GM21526 (cell line): ENCODE measurements around the gene SPINK5.
"Not testable (repeated sequence)": the region's sequence is repeated elsewhere in the genome, so short reads cannot be mapped to it uniquely, and the experiment has no call there.

Experiments used
- ATAC-seq: cut with Tn5 transposase; IDR thresholded peaks from one replicate; pipeline ENCODE4 v1.9.1; 2021; ENCODE audit warnings: moderate library complexity; ENCODE audit not compliant: unreplicated experiment, low FRiP score

SPINK5 gene, protein sequence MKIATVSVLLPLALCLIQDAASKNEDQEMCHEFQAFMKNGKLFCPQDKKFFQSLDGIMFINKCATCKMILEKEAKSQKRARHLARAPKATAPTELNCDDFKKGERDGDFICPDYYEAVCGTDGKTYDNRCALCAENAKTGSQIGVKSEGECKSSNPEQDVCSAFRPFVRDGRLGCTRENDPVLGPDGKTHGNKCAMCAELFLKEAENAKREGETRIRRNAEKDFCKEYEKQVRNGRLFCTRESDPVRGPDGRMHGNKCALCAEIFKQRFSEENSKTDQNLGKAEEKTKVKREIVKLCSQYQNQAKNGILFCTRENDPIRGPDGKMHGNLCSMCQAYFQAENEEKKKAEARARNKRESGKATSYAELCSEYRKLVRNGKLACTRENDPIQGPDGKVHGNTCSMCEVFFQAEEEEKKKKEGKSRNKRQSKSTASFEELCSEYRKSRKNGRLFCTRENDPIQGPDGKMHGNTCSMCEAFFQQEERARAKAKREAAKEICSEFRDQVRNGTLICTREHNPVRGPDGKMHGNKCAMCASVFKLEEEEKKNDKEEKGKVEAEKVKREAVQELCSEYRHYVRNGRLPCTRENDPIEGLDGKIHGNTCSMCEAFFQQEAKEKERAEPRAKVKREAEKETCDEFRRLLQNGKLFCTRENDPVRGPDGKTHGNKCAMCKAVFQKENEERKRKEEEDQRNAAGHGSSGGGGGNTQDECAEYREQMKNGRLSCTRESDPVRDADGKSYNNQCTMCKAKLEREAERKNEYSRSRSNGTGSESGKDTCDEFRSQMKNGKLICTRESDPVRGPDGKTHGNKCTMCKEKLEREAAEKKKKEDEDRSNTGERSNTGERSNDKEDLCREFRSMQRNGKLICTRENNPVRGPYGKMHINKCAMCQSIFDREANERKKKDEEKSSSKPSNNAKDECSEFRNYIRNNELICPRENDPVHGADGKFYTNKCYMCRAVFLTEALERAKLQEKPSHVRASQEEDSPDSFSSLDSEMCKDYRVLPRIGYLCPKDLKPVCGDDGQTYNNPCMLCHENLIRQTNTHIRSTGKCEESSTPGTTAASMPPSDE

DNA sequence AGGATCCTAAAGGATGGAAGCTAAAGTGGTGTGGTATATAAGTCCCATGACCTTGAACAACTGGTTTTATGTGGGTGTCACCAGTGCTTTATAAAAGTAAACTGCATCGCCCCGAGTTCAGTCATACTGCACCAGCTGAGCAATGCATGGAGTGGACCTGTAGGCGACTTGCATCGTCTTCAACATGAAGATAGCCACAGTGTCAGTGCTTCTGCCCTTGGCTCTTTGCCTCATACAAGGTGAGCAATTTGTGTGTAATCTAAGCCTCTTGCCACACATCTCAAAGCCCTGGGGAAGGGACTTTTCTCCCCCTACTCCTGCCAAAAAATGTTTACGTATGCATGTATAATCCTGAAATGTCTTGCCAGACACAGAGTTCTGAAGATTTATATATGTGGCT, at the start of gene SPINK5:
Gene SPINK5 (plus strand): TSS at position 120 of the 400 bp plus-strand sequence. CDS start 65 bp downstream, at position 185.
- ATAC-seq: no peak

DNA sequence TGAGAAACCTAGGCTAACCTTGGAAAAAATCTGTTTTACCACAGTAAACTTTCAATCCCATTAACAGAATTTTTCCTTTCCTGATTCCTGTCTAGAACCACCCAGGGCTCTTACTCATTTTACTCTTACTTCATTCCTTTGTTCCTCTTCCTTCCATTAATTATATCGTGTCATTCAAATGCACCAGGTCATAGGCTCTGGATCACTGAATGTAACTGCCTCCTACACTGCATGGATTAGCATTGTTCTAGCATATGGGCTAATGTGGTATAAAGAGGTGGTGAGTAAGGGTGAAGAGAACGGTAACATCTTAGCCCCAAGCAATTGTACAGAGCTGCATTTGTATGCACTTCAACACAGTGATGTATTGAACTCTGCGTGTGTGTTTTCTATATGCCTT, 49.5 kb upstream of the SPINK5 start:
- ATAC-seq: no peak

DNA sequence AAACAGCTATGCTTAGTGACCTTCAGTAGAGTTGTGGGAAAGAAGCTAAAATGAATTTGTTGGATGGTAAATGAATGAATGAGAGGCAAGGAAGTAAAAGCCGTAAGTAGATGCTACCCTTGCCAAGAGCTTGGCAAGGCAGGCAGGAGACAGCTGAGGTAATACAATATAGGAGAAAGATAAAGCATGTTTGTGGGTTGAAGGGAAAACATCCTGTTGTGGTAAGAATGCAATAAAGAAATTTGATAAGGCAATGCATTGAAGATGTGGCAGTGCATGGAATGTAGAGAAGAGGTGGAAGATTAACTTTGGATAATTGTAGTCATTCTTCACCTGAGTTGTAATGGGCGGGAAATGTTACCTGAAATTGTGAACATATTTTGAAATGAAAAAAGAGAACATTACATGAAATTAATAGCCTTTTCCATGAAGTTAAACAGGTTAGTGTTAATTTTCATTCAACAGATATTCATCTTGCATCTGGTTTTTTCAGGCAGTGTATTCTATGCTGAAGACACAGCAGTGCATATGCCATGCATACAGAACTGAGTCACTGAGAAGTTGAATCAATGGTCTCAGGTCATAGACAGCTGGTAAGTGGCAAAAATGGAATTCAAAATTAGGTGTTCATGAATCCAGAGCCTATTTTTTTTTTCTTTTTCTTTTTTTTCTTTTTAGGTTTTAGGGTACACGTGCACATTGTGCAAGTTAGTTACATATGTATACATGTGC, 43.4 kb upstream of the SPINK5 start:
- no peak for ATAC-seq

DNA sequence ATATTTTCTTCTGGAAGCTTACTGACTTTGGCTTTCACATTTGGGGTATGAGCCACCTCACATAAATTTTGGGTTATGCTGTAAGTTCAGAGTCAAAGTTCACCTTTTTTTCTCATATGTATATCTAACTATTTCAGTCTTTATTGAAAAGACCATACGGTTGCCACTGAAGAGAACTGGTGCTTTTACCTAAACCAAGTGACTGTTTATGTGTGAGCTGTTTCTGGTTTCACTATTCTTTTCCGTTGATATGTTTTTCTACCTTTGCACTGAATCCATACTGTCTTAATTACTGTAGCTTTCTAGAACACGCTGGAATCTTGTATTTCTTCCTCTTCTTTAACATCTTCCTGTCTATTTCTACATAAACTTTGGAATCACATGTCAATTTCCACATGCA, 36.3 kb upstream of the SPINK5 start:
- ATAC-seq: no peak

DNA sequence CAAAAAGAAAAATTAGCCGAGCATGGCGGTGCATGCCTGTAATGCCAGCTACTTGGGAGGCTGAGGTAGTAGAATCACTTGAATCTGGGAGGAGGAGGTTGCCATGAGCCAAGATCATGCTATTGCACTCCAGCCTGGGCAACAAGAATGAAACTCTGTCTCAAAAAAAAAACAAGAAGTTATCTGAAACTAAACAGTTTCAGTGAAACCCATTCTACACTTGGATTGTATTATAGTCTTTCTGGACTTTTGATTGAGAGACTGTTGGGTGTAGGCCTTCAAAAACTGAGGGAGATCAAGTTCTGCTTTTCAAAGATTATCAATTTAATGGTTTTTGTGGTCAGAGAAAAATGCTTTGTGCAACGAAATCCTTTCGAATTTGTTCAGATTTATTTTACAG, 34.6 kb upstream of the SPINK5 start:
- ATAC-seq: no peak

DNA sequence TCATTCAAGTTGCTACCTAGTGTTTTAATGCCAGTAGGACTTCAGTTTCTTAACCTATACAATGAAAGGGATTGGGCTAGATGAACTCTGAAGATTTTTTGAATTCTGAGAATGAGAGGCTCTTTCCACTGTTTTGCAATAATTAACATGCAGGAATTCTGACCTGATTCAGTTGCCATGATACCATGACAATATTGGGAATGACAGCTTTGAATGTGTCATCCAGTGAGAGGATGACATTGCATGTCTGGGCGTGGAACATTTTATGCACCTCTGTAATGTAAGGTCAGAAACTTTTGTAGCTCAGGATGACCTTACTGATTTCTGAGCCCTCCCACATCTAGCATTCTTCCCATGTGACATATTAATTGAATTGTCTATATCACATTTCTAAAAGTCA, 30.6 kb upstream of the SPINK5 start:
- ATAC-seq: no peak

DNA sequence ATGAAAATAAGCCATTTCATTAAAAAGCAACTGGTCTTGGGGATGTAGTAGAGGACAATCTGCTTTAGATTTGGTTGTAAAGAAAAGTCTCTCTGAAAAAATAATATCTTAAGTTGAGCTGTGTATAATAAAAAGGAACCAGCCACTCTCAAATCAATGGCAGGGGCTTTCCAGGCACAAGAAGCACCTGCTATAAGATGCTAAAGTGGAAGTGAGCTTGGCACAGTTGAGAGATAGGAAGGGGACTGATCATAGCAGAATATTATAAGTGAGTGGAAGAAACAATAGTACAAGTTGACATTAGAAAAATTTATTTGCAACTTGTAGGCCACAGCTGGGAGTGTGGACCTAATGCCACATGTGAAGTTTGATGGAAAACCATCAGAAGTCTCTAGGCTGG, 28.1 kb upstream of the SPINK5 start:
- ATAC-seq: no peak

DNA sequence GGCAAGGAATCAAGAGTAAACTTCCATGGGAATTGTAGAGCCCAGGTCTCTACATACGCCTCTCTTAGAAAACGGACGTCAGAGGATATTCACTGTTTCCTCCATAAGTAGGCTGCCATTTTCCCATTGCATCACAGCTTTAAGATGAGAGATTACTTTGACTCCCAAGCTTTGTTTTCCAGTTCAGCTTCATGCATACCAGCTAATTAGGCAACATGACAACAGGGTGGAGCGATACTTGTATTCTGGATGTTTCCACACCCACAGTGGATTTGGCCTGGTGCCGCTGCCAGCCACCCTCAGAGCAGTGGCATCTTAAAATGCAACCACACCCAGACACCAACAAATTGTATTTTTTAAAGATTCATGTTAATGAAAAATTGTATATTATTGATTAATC, 20.9 kb upstream of the SPINK5 start:
- ATAC-seq: no peak

DNA sequence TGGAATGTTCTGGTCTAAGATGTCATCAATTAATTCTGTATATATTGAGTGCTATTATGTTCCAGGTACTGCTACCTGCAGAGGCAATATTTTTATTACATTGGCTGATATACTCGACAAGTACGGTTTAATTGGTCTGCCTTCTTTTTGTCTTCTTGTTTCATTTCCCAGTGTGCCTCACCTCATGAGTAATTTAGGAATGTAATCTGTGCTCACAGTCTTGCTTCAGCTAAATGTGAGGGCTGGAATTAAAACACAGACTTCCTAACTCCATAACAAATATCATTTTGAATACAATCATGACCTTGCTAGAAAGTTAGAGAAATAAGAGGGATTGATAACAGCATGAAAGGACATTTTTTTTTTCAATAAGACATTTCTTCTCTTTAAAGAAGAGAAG, 20.1 kb upstream of the SPINK5 start:
- ATAC-seq: no peak

DNA sequence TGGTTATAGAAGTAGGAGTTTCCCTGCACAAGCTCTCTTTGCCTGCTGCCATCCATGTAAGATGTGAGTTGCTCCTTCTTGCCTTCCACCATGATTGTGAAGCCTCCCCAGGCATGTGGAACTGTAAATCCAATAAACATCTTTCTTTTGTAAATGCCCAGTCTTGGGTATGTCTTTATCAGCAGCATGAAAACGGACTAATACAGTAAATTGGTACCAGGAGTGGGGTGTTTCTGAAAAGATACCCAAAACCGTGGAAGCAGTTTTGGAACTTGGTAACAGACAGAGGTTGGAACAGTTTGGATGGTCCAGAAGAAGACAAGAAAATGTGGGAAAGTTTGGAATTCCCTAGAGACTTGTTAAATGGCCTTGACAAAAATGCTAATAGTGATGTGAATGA, 8.6 kb upstream of the SPINK5 start:
- ATAC-seq: not testable (repeated sequence)

DNA sequence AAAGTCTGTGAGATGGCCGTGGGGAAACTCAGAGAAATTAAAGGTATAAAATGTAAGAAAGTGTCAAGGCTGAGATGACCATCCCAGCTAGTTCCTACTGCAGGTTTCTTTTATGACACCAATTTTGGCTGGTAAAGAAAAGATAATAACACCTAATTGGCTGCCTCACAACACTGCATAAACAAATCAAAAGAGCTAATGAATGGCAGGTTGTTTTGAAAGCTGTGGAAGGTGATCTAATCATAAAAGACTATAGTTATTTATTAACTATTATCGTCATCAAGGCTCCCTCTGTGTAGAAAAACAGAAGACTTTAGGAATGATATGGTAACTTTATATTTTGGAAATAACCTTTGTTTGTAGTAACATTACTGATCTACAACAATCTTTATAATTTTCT, 3.5 kb upstream of the SPINK5 start:
- ATAC-seq: no peak

DNA sequence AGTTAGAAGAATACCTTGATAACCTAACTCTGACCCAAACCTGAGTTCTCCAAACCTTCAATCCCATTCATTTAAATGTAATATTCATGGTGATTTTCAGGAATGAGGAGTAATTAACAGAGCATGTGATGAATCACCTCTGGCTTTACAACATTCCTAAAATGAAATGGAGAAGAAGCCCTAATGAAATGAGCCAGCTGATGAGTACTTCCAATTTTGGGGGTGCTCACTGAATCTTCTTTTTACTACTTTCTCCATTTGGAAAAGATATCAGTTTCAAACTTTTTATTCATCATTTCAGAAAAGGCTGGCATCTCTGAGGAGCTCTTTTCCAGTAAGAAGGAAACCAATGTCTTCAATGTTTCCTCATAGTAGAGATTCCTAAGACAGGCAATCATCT, 2.9 kb upstream of the SPINK5 start:
- no peak for ATAC-seq

DNA sequence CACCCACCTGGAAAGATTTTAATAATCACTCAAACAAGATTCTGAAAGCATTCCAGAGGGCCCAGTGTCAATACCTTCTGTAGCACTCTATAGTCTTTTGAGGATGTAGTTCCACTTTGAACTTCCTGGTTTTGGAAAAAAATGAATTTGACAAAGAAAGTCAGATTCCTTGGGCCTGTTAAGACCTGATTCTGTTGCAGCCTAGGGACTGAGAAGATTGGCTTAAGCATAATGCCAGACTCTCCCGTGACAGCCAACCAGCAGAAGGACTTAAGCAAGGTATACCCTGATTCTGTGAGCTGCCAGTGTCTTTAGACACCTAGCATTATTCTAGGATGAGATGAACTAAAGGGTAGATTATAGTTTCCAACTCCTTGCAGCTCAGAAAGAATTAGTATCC, 6.8 kb downstream of the SPINK5 start:
- no peak for ATAC-seq

DNA sequence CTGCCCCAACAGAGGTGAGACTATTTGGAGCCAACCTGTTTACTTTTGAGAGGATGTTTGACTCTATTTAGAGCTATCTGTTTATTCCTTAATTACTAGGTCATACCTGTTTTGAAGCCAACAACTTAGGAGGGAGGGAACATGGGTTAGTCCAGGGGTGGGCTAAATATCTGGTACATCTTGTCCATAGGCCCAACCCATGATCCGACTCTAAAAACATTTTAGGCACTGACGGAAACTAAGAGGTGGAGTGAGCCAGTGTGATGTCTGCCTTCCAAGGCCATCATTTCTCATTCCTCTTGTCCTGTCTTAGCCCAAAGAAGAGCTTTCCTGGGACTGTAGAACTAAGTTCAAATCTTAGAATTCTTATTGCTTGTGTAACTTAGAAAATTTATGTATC, 8.4 kb downstream of the SPINK5 start:
- ATAC-seq: no peak

DNA sequence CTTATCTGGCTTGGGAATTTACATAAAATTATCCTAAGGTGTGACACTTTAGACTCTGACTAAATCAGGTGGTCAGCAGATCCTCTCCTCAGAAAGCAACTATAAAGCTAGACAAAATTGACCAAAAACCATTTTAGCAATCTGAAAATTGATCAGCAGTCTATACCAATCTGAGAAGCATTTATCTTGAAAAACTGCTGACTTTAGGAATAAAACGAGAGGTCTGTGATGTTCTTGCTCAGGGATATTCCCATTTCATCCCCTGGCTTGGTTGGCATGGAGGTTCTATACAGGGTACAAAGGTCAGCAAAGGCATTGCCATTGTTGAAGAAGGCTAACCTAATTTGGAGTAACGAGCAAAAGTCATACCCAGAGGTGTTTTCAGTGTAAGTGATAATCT, 11.7 kb downstream of the SPINK5 start:
- no peak for ATAC-seq

DNA sequence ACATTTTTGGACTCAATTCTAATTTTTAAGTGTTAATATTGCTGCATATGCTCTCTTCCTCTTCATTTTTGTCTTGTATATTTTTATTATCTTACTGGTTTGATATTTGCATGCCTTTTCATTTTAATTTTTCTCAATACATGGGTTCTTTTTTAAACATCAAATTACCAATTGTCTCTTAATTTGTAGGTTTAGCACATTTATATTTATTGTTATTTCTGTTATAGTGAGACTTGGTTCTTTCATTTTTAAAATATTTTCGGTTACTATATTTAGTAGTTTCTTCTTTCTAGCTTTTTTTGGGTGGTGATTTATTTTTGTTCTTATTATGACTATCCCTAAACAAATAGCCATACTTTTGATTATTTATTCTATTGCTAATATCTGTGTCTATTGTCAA, 19.4 kb downstream of the SPINK5 start:
- ATAC-seq: no peak

DNA sequence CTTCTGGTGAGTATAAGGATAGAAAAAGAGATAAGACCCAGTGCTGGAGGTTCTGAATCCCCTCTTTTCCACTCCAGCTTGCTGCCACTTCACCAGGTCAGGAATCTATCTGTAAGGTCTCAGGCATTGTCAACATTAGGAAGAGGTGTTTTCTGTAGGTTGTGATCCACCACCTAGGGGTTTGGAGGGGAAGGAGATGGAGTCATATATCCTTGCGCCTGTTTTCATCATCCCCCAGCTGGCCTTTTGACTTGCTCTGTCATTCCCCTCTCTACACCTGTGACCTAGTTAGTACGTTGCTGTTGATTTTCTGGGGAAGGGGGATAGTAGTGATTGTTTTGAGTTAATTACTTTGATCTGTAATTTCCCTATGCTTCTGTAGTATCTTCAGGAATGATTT, 20.5 kb downstream of the SPINK5 start:
- ATAC-seq: no peak

DNA sequence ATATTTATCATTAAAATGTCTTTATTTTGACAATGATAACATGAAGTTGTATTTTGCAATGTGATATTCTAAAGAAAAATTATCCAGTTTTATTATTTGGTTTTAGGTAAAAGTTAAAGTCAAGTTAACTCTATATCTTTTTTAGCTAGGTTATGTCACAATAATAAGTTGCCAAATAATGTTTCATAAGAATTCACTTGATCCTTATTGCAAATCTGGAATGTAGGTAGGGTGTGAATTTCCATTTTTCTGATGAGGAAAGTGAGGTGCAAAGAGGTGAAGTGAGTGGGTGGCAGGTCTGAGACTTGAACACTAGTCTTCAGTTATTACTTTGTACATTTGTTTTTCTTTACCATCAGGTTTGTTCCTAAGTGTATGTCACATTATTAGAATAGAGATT, 21.5 kb downstream of the SPINK5 start:
- ATAC-seq: no peak

DNA sequence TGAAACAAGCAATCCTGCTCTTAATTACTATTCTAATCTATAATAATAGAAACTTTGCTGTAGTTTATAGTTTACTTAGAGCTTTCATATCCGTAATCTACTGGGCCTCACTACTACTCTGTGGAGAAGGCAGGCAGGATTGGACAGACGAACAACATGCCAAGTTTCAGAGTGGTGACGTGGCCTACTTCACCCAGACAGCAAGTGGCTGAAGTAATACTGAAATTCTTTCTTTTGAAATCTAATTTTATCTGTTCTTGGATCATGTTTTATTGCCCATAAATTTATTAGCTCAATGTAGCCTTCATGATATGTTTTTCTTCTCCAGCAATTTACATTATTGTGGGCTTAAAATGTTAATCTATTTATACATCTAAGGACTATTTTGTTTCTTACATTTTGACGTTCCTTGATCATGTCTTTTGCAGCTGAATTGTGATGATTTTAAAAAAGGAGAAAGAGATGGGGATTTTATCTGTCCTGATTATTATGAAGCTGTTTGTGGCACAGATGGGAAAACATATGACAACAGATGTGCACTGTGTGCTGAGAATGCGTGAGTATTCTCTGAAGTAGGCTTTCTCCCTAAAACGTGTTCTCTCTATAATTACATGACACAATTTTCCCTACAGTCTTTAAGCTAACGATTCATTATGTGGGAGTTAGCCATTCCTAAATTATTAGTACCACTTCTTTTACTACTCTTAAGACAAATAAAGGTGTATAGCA, 22.4 kb downstream of the SPINK5 start:
- ATAC-seq: no peak

DNA sequence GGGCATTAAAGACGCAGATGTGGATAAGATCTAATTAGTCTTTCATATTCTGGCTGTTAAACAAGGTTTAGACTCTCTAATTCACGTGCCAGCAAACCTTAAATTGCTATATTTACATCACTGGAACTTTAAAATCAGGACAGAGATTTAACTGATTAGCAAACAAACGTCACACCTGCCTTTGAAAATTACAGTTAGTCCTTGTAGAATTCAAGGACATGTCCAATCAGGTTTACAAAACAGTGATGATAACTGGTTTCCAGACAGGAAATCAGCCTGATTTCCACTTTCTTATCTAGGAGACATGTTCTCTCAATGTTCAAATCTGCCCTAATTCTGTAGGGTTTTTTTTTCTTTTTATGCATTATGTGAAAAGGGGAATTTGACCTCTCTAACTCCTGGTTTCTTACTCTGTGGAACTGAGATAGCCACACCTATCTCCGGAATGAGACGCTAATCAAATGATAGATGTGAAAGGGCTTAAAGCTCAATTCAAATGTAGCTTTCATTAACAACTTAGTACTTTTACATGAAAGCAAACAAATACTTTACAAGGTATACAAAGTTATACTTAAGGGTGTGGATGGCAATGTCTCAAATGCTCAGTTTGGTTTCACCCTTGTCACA, 26.5 kb downstream of the SPINK5 start:
- ATAC-seq: no peak
